ENCODE measurements around the gene AGBL1. TPM values are rescaled to one million over a fixed set of nuclear protein-coding genes. Genes with fewer than 3 reads are reported as not detected.
A peak's percentile ranks its signal among the peaks of the same experiment; 100 is the strongest.
"Not testable (repeated sequence)": the region's sequence is repeated elsewhere in the genome, so short reads cannot be mapped to it uniquely, and the experiment has no call there.

The AGBL1 gene
- total RNA-seq, 1 experiment from 2014 or later, result not detected

- Histone ChIP-seq H3K9me2 (ENCODE audit: insufficient read depth) (no peaks in the 10 kb centered on the region), H2AFZ (no peak overlapping the region), H3F3A (ENCODE audit: insufficient read depth, low read depth) (no peaks in the 10 kb centered on the region), H3K27ac (no peak overlapping the region), H3K9me3 (ENCODE audit: insufficient read depth, low read depth) (no peaks in the 10 kb centered on the region), H3K36me3 (ENCODE audit: low read depth) (no peaks in the 10 kb centered on the region), H3K27me3 (ENCODE audit: insufficient read depth, low read depth) (no peaks in the 10 kb centered on the region), H3K4me3 (no peak overlapping the region), H3K4me2 (no peak overlapping the region), H3K4me1 (replicated peaks; ENCODE audit: insufficient read depth) (no peaks in the 10 kb centered on the region), H4K20me1 (ENCODE audit: insufficient read depth) (no peaks in the 10 kb centered on the region), H3K79me2 (ENCODE audit: low read depth) (no peaks in the 10 kb centered on the region)
- BruUV-seq (replicated peaks), result no TSS peak
- ChIA-PET POLR2A (ENCODE audit: unreplicated experiment) (no interaction called here), CTCF (no interaction called here)
- no peak for DNase-seq
- intact Hi-C loops (cut with micrococcal nuclease; ENCODE audit: unreplicated experiment), result no loop called here
- no peak for TF ChIP-seq EZH2 (IDR thresholded peaks at IDR 0.05; ENCODE audit: low read depth)
- no peak for TF ChIP-seq CTCF (conservative IDR thresholded peaks at IDR 0.05)
These were observed 795.4 kb downstream of the AGBL1 start for GRCh38 chr15:86875067-86875466.

- no peaks in the 10 kb centered on the region for H3K9me3 ChIP-seq (ENCODE audit: insufficient read depth, low read depth)
- TF ChIP-seq CTCF (conservative IDR thresholded peaks at IDR 0.05), result no peak
- no peak for TF ChIP-seq EZH2 (IDR thresholded peaks at IDR 0.05; ENCODE audit: low read depth)
- no TSS peak for BruUV-seq (replicated peaks)
These were observed 796.8 kb downstream of the AGBL1 start for GRCh38 chr15:86876387-86876944.

GRCh38 chr15:86877171-86877631 lies 797.5 kb downstream of the AGBL1 start:
- POLR2A ChIA-PET (ENCODE audit: unreplicated experiment), result no interaction called here

More at GRCh38 chr15:86876387-86876944, 796.8 kb downstream of the AGBL1 start:
- H3K4me3 ChIP-seq, result no peak overlapping the region
- no peak for DNase-seq
- H3K79me2 ChIP-seq (ENCODE audit: low read depth), result no peaks in the 10 kb centered on the region
- H3K36me3 ChIP-seq (ENCODE audit: low read depth), result no peaks in the 10 kb centered on the region
- intact Hi-C loops (cut with micrococcal nuclease; ENCODE audit: unreplicated experiment), result no loop called here
- no peaks in the 10 kb centered on the region for H3F3A ChIP-seq (ENCODE audit: insufficient read depth, low read depth)
- H3K4me1 ChIP-seq (replicated peaks; ENCODE audit: insufficient read depth), result no peaks in the 10 kb centered on the region
- no peak overlapping the region for H3K4me2 ChIP-seq
- no peaks in the 10 kb centered on the region for H3K27me3 ChIP-seq (ENCODE audit: insufficient read depth, low read depth)
- H3K27ac ChIP-seq, result no peak overlapping the region
- POLR2A ChIA-PET (ENCODE audit: unreplicated experiment), result no interaction called here
- no peaks in the 10 kb centered on the region for H3K9me2 ChIP-seq (ENCODE audit: insufficient read depth)
- no peak overlapping the region for H2AFZ ChIP-seq
- no peaks in the 10 kb centered on the region for H4K20me1 ChIP-seq (ENCODE audit: insufficient read depth)
- CTCF ChIA-PET, result no interaction called here

GRCh38 chr15:86878844-86879243 lies 799.2 kb downstream of the AGBL1 start:
- H3K4me3 ChIP-seq; H2AFZ ChIP-seq; H3F3A ChIP-seq (ENCODE audit: insufficient read depth, low read depth); H3K9me3 ChIP-seq (ENCODE audit: insufficient read depth, low read depth); H3K4me2 ChIP-seq; H3K27me3 ChIP-seq (ENCODE audit: insufficient read depth, low read depth); intact Hi-C loops (cut with micrococcal nuclease; ENCODE audit: unreplicated experiment); H3K79me2 ChIP-seq (ENCODE audit: low read depth); POLR2A ChIA-PET (ENCODE audit: unreplicated experiment); H3K9me2 ChIP-seq (ENCODE audit: insufficient read depth); CTCF ChIA-PET; H3K36me3 ChIP-seq (ENCODE audit: low read depth); H3K4me1 ChIP-seq (replicated peaks; ENCODE audit: insufficient read depth); H4K20me1 ChIP-seq (ENCODE audit: insufficient read depth); H3K27ac ChIP-seq; BruUV-seq (replicated peaks); DNase-seq: not testable (repeated sequence)

More at GRCh38 chr15:86877171-86877631, 797.5 kb downstream of the AGBL1 start:
- Histone ChIP-seq H3K9me2 (ENCODE audit: insufficient read depth) (no peaks in the 10 kb centered on the region), H3K27ac (no peak overlapping the region), H4K20me1 (ENCODE audit: insufficient read depth) (no peaks in the 10 kb centered on the region), H3K4me3 (no peak overlapping the region), H3K9me3 (ENCODE audit: insufficient read depth, low read depth) (no peaks in the 10 kb centered on the region), H3K4me1 (replicated peaks; ENCODE audit: insufficient read depth) (no peaks in the 10 kb centered on the region), H3K27me3 (ENCODE audit: insufficient read depth, low read depth) (no peaks in the 10 kb centered on the region), H3F3A (ENCODE audit: insufficient read depth, low read depth) (no peaks in the 10 kb centered on the region), H2AFZ (no peak overlapping the region), H3K4me2 (no peak overlapping the region), H3K79me2 (ENCODE audit: low read depth) (no peaks in the 10 kb centered on the region), H3K36me3 (ENCODE audit: low read depth) (no peaks in the 10 kb centered on the region)
- TF ChIP-seq EZH2 (IDR thresholded peaks at IDR 0.05; ENCODE audit: low read depth), result no peak
- TF ChIP-seq CTCF (conservative IDR thresholded peaks at IDR 0.05), result no peak
- no TSS peak for BruUV-seq (replicated peaks)
- intact Hi-C loops (cut with micrococcal nuclease; ENCODE audit: unreplicated experiment), result no loop called here
- peak; percentile 6 to 58 for DNase-seq
- CTCF ChIA-PET, result no interaction called here

Data from PC-9 (cell line).